HG02852 (cell line): ENCODE results near the gene SAMHD1.
"Not testable (repeated sequence)": the region's sequence is repeated elsewhere in the genome, so short reads cannot be mapped to it uniquely, and the experiment has no call there.

ENCODE experiments used
- ATAC-seq: cut with Tn5 transposase; IDR thresholded peaks from one replicate; pipeline ENCODE4 v1.9.1; 2021; ENCODE audit warnings: mild to moderate bottlenecking, moderate library complexity; ENCODE audit not compliant: unreplicated experiment

SAMHD1 gene

DNA sequence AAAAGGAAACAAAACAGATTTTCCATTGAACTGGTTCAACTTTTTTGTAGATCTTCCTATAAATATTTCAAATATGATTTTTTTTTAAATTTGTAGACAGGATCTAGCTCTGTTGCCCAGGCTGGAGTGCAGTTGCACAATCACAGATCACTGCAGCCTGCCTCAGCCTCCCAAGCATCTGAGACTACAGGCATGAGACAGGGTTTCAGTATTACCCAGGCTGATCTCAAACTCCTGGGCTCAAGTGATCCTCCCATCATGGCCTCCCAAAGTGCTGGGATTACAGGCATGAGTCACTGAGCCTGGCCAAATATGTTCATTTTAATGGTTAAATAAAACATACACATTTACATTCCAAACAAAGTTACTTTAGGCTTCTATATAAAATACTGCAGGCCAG, 33.6 kb downstream of the SAMHD1 start:
- no peak for ATAC-seq

DNA sequence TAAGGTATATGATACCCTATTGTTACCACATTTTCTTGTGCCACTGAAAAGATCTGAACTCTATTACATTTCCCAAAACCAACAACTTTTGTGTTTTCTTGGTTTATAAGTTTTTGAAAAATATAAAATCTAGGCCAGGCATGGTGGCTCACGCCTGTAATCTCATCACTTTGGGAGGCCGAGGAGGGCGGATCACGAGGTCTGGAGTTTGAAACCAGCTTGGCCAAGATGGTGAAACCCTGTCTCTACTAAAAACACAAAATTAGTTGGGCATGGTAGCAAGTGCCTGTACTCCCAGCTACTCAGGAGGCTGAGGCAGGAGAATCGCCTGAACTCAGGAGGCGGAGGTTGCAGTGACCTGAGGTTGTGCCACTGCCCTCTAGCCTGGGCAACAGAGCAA, 34.3 kb downstream of the SAMHD1 start:
- ATAC-seq: no peak

DNA sequence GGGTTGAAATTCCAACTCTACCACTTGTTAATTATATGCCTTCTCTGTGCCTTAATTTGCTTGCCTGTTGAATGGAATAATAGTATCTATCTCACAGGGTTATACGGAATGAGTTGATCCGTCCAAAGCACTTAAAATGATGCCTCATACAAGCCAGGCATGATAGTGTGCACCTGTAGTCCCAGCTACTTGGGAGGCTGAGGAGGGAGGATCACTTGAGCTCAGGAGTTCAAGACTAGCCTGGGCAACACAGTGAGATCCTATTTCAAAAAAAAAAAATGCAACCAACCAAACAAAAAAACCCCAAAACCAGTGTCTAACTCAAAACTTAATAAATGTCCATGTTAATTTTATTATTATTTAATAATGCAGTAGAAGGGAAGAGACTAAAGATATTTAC, 35.3 kb downstream of the SAMHD1 start:
- ATAC-seq: no peak

DNA sequence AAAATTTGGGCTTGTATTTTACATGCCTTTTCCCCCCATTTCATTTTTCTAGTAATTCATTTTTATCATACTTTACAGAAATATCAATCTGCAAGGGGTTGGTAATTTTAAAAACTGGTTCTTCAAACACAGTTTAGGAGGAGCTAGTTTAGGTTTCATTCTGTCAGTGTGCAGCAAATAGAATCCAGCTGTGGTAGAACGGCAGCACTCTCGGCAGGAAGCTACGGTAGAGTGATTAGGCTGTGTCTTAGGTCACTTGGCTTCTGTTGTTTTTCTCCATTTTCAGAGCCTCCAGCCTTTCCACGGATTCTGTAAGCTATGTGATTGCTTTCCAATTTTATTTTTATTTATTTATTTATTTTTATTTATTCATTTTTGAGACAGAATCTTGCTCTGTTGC, 42.9 kb downstream of the SAMHD1 start:
- no peak for ATAC-seq

DNA sequence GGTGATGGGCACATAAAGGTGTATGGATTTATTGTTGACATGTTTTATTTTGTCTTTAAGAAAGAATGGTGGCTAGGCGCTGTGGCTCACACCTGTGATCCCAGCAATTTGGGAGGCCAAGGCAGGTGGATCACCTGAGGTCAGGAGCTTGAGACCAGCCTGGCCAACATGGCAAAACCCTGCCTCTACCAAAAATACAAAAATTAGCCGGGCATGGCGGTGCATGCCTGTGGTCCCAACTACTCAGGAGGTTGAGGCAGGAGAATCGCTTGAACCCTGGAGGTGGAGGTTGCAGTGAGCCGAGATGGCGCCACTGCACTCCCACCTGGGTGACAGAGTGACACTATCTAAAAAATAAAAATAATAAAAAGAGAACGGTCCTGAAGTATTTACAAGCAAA, 45.4 kb downstream of the SAMHD1 start:
- ATAC-seq: not testable (repeated sequence)

DNA sequence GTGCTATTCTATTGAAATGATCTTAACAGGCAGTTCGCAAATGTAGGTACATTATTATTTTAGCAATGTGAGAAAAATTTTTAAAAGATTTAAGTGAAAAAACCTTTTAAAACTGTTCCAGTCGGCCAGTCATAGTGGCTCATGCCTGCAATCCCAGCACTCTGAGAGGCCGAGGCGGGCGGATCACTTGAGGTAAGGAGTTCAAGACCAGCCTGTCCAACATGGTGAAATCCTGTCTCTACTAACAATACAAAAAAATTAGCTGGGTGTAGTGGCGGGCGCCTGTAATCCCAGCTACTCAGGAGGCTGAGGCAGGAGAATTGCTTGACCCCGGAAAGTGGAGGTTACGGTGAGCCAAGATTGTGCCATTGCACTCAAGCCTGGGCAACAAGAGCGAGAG, 45.9 kb downstream of the SAMHD1 start:
- not testable (repeated sequence) for ATAC-seq

DNA sequence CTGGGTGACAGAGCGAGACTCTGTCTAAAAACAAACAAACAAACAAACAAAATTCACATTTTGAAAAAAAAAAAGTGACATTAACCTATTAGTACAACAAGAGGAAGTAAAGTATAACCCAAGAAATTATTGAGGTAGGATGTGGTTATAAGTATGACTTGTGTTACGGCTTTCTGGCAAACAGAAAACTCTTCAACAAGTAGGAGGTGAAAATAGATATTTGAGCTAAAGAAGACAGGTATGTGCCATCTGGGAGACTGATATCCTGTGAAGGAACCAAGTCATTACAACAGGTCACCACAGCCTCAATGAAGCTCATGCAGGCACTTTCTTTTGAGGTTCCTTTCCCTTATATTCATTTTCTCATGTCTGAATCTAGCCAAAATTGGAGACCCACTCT, 46.8 kb downstream of the SAMHD1 start:
- no peak for ATAC-seq

DNA sequence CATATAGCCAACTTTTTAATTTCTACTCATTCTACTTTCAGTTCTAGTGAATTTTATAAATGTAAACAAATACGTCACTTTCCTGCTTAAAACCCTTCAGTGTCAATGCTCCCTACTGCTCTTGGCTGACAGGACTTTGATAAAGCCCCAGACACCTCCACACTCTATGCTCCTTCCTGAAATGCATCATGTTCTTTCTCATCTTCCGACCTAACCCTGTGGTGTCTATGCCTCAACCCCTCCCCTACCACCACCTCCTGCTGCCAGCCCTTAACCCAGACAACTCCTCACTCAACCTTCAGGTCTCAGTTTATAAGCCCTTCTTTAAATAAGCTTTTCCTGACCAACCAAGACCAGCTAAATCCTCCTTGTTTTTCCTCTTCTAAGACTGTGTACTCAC, 56.5 kb downstream of the SAMHD1 start:
- ATAC-seq: no peak

DNA sequence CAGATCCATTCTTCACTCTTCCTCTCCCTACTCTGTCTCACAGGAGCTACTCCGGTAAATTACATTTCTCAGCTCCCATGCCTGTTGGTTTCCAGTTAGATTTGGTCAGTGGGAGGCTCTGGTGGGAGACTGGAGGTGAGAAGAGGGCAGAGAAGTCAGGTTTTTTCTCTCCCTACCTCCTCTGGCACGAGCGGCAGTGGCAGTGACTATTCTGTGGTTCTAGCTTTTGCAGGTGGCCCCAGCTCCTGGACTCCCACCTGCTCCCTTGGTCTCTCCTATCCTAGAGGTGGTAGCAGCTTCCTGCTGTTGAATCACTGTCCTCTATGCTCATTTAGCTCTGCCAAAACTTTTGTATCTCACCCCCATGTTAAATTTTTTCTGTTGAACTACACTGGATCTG, 57.7 kb downstream of the SAMHD1 start:
- no peak for ATAC-seq

DNA sequence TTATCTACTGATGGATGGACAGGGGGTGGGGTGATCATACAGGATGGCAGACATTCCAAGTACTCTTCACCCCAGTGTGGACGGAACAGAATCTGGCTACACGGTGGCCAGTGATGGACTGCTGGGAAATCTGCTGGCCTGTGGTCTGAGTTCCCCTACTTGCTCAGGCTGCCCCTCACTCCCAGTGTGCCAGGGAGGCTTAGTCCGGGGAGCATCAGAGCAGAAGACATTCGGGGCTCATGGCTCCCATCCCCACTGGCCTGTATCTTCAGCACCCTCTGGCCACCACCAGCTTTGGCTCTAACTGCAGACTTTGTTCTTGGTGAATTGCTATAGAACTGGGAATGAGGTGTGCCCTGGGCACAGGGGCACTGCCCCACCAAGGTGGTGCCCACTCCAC, 60.3 kb downstream of the SAMHD1 start:
- ATAC-seq: no peak

DNA sequence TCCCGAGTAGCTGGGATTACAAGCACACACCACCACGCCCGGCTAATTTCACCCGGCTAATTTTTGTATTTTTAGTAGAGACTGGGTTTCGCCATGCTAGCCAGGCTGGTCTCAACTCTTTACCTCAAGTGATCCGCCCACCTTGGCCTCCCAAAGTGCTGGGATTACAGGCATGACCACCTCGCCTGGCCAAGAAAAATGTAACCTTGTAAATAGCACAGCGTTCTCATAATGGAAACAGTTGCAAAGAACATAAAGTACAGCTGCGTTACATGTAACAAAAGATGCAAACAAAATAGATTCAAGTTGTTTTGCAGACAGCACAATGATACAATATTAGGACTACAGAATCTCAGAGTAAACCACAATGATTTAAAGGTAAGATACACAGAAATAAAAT, 60.9 kb downstream of the SAMHD1 start:
- ATAC-seq: no peak

DNA sequence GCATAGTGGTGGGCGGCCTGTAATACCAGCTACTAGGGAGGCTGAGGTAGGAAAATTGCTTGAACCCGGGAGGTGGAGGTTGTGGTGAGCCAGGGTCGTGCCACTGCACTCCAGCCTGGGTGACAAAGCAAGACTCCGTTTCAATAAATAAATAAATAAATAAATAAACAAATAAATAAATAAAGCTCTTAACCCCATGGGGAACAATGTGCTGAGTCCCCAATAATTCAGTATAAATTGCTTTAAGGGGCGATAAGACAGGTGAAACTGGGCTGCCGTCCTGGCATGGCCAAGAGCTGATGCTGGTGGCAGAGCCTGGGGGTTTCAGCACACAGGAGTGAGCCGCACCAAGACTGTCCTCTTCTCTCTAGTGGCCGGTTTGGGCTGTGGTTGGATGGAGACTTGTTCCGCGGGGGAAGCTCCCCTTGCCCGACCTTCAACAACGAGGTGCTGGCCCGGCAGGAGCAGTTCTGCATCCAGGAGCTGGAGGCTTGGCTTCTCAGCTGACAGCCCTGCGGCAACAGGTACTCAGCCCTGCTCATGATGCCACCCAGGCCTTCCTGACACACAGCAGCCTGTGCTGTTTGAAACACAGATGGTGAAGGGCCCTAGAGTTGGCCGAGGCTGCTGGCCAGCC, 62.5 kb downstream of the SAMHD1 start:
- ATAC-seq: no peak

DNA sequence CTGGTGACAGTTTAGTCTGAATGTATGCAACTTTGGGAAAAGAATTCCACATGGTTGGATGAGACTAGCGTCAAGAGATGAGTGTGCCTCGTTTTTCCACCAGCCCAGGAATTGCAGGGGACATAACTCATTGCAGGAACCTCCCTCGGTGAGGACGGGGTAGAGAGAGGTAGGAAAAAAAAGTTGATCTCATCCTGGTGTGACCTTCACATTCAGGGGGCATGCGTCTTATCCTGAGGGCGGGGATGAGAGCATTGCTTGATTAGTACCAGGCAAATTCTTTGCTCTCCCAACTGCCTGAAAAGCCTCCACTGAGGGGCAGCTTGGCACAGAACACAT, 63.8 kb downstream of the SAMHD1 start:
- no peak for ATAC-seq

DNA sequence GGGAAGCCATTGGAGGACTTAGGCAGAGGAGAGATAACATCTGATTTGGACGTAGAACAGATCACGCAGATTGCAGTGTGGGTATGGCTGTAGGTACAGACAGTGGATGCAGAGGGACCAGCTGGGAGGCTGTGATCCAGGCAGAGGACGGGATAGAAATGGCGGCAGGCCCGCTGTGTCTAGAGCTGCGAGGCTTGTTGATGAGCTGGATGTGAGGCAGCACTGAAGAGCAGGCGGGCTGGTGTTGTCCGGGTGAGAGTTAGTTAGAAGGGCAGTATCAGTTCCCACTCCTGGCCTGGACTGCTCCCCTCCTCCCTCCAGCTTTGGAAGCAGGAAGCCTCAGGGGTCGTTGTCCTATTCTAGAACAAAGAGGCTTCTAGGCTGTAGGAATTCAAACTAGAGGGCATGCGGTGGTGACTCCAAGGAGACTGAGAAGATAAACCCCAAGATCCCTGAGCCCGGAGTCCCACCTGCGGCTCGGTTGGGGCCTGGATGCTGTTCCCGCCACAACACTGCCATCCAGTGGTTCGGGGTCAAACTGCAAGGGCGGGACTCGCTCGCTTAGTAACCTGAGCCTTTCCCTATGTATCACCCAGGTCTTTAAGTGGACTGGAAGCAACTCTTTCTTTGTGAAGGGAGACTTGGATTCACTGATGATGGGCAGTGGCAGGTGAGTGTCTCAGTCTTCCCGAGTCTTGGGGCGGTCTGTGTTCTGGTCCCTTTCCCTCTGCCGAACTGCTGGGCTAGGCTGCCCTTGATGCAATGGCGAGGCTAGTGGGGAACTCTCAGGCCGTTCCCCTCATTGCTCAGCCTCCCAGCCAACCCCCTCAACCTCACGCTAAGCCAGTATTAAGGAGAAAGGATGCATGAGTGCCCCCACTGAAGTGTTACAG, 64.4 kb downstream of the SAMHD1 start:
- ATAC-seq: no peak

DNA sequence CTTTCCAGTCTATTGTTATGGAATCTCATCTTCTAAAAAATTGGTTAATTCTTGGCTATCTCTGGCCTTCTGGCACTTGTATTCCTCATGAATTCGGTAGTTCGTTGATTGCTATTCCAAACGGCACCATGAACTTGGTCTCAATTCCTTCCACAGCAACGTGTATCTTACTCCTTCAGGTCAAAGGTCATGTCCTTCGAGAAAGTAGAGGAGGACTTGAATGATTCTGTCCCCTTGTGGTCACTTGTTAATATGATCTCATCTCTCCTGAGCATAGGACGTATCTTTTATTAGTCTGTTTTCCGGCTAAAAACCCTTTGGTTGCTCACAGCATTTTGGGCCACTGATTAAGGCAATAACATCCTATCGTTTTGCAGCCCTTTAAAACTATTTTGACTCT, 66.2 kb downstream of the SAMHD1 start:
- no peak for ATAC-seq

DNA sequence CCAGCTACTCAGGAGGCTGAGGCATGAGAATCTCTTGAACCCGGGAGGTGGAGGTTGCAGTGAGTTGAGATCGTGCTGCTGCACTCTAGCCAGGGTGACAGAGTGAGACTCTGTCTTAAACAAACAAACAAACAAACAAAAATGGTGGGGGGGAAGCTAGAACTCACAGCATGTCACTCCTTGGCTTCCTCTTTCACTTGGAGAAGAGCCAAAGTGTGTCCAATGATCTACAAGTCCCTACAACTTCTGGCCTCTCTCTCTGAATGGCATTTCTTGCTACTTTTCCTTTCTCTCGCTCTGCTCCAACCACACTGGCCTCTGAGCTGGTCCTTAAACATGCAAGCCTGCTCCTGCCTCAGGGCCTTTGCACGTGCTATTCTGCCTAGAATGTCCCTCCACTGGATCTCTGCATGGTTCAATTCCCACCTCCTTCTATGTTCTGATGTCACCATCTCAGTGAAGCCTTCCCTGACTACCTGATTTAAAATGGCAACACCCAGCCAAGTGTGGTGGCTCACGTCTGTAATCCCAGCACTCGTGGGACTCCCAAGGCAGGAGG, 67.5 kb downstream of the SAMHD1 start:
- no peak for ATAC-seq

DNA sequence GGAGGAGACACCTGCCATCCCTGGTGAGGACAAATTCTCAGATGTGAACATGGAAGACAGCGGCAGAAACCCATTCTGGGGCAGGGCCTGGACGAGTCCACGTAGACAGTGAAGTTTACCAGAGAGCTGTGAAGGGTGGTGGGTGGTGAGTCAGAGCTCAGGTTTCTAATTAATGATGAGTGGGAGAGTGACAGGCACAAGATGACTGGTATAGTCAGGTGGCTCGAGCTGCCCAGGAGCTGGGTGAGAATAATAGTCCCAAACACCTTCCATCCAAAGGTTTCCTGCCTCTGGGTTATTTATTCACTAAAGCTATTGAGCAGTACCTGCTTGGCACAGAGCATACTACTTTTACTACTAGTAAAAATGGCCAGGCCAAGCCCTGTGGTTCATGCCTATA, 69.6 kb downstream of the SAMHD1 start:
- no peak for ATAC-seq

DNA sequence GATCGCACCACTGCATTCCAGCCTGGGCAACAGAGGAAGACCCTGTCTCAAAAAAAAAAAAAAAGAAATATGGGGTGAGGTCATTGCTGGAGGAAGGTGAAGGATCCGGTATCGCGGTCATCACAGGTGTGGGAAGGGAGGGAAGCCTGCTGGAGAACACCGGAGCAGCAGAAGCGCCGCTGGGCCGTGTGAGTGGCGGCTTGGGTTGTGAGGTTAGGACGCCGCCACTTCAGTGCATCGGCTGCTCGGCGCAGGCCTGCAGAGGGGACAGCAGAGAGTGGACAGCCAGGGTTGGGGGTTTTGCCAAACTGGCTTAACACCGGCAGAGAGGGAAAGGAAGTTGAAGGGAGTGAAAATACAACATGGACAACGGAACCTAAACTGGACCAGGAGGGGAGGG, 70.2 kb downstream of the SAMHD1 start:
- ATAC-seq: no peak

DNA sequence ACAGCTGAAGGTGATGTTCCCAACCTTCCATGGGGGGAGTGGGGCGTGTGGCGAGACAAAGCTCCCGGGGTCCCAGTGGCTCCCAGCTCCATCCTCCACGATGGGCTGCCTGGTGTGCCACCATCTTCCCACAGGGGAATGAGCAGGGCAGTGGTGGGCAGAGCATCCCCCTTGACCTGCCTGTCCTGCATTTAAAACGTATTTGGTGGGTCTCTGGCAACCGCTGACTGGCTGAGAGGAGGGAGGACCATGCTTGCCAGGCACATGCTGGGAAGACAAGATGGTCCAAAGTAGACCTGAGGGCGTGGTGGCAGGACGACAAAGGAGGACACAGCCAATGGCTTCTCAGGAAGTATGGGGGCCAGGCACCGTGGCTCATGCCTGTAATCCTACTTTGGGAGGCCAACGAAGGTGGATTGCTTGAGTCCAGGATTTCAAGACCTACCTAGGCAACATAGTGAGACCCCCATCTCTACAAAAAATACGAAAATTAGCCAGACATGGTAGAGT, 70.7 kb downstream of the SAMHD1 start:
- no peak for ATAC-seq

DNA sequence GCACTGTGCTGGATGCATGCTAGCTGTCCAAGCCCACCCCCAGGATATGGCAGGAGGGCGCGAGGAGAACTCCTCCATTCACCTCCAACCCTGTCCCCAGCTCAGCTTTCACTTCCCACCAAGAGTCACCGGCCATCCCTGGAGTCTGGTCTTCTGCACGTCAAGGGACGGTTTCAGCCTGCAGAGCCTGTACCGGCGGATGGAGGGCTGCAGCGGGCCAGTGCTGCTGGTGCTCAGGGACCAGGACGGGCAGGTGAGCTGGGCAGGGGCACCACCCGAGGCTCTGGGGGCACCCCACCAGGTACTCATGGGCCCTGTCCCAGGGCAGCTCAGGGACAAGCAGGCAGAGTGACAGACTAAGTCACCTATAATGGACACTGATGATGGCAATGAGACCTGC, 72.6 kb downstream of the SAMHD1 start:
- ATAC-seq: no peak

DNA sequence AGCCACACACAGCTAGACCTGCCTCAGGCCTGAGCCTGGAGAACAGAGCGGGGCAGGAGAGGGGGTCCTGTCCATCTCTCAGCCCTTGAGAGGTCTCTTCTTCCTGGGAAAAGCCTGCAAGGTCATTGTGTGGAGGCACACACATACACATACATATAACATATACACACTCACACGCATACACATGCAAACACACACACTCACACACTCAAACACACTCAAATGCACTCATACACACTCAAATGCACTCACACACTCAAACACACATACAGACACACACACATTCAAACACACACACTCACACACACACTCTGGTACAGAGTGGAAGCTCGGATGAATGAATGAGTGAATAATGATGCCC, 75.1 kb downstream of the SAMHD1 start:
- no peak for ATAC-seq
